Osteoblast (primary cell): ENCODE results near the gene NDUFS3. TPM values are rescaled to one million over a fixed set of nuclear protein-coding genes. Genes with fewer than 3 reads are reported as not detected.

Source experiments
- DNase-seq: peaks from one replicate; pipeline ENCODE4 v3.0.0; 2011; ENCODE audit warnings: low spot score, mixed read lengths; ENCODE audit not compliant: insufficient read length; ENCODE audit errors: missing footprints
- H2AFZ ChIP-seq: 2 replicates; pipeline ENCODE4 v1.6.0; 2011; ENCODE audit warnings: mild to moderate bottlenecking, low read length
- H3K27ac ChIP-seq: 2 replicates; pipeline ENCODE4 v1.5.1; 2011; ENCODE audit warnings: mild to moderate bottlenecking, low read depth, low read length, moderate library complexity
- H3K27me3 ChIP-seq: 2 replicates; pipeline ENCODE4 v1.6.0; 2012; ENCODE audit warnings: mild to moderate bottlenecking, control low read depth, inconsistent platforms, low read length, moderate library complexity; ENCODE audit not compliant: insufficient read depth
- H3K36me3 ChIP-seq: 2 replicates; pipeline ENCODE4 v1.5.1; 2011; ENCODE audit warnings: mild to moderate bottlenecking, low read length, control low read depth, moderate library complexity; ENCODE audit not compliant: insufficient read depth
- H3K4me1 ChIP-seq: 2 replicates; pipeline ENCODE4 v1.5.1; 2011; ENCODE audit warnings: mild to moderate bottlenecking, low read length, control low read depth, moderate library complexity; ENCODE audit not compliant: insufficient read depth
- H3K4me2 ChIP-seq: 2 replicates; pipeline ENCODE4 v1.6.0; 2011; ENCODE audit warnings: mild to moderate bottlenecking, low read length; ENCODE audit not compliant: insufficient read depth
- H3K4me3 ChIP-seq: fragments of 200-600 bp; sonication (generic); 3 replicates; pipeline ENCODE4 v1.5.1; 2012; ENCODE audit warnings: mild to moderate bottlenecking, low read length, inconsistent platforms; ENCODE audit not compliant: insufficient read depth
- H3K79me2 ChIP-seq: 2 replicates; pipeline ENCODE4 v1.6.0; 2012; ENCODE audit warnings: mild to moderate bottlenecking, low read length, control low read depth, inconsistent platforms; ENCODE audit not compliant: insufficient read depth
- H3K9me3 ChIP-seq: 2 replicates; pipeline ENCODE4 v1.5.1; 2011; ENCODE audit warnings: low read depth, low read length, control low read depth
- H4K20me1 ChIP-seq: 2 replicates; pipeline ENCODE4 v1.6.0; 2012; ENCODE audit warnings: mild to moderate bottlenecking, low read length, control low read depth; ENCODE audit not compliant: insufficient read depth
- CTCF ChIP-seq: IDR thresholded peaks from 2 replicates; pipeline ENCODE4 v1.5.1; 2011; ENCODE audit warnings: mild to moderate bottlenecking, low read depth, low read length, moderate library complexity; ENCODE audit errors: extremely low read depth
- total RNA-seq: library from RNA; depleted of rRNA; stranded (reverse); fragments of >200 nt; gene quantifications from 2 replicates; pipeline ENCODE4 v1.2.3, GENCODE V29; 2012

Gene NDUFS3
- total RNA-seq, 1 donor: 55.0 TPM

GRCh38 chr11:47532597-47533213 is 46.2 kb upstream of the NDUFS3 start:
- Histone ChIP-seq H3K4me2 (peak overlapping the region; percentile 59), H3K27ac (peak overlapping the region; percentile 77)
- peak; percentile 29 for DNase-seq

GRCh38 chr11:47533690-47534151 is 45.2 kb upstream of the NDUFS3 start:
- TF ChIP-seq CTCF: no peak
- Histone ChIP-seq H3K9me3 (no peaks in the 10 kb centered on the region), H3K4me3 (no peak overlapping the region), H3K27me3 (no peaks in the 10 kb centered on the region), H3K79me2 (peaks cover 97% of the 10 kb centered on the region), H3K4me2 (peak overlapping the region; percentile 36), H3K4me1 (peaks cover 34% of the 10 kb centered on the region), H2AFZ (no peak overlapping the region), H3K36me3 (peaks cover 4% of the 10 kb centered on the region), H3K27ac (peak overlapping the region; percentile 77), H4K20me1 (peaks cover 56% of the 10 kb centered on the region)
- DNase-seq: peak; percentile 73

More at GRCh38 chr11:47532597-47533213, 46.2 kb upstream of the NDUFS3 start:
- no peaks in the 10 kb centered on the region for H3K27me3 ChIP-seq
- peaks cover 51% of the 10 kb centered on the region for H4K20me1 ChIP-seq
- H3K79me2 ChIP-seq: peaks cover 98% of the 10 kb centered on the region
- peaks cover 4% of the 10 kb centered on the region for H3K36me3 ChIP-seq
- TF ChIP-seq CTCF: no peak
- H3K9me3 ChIP-seq: no peaks in the 10 kb centered on the region
- H3K4me3 ChIP-seq: peak overlapping the region; percentile 4
- H3K4me1 ChIP-seq: peaks cover 32% of the 10 kb centered on the region
- H2AFZ ChIP-seq: no peak overlapping the region

- peaks cover 97% of the 10 kb centered on the region for H3K79me2 ChIP-seq
- H4K20me1 ChIP-seq: peaks cover 60% of the 10 kb centered on the region
- no peak for DNase-seq
- no peak for TF ChIP-seq CTCF
- peak overlapping the region; percentile 77 for H3K27ac ChIP-seq
- H3K4me3 ChIP-seq: no peak overlapping the region
- no peak overlapping the region for H3K4me2 ChIP-seq
- H3K27me3 ChIP-seq: no peaks in the 10 kb centered on the region
- peaks cover 44% of the 10 kb centered on the region for H3K4me1 ChIP-seq
- H2AFZ ChIP-seq: no peak overlapping the region
- H3K36me3 ChIP-seq: peaks cover 4% of the 10 kb centered on the region
- H3K9me3 ChIP-seq: no peaks in the 10 kb centered on the region
These were observed 44.1 kb upstream of the NDUFS3 start for GRCh38 chr11:47534704-47535251.

GRCh38 chr11:47536915-47537314 is 42.0 kb upstream of the NDUFS3 start:
- H3K9me3 ChIP-seq: no peaks in the 10 kb centered on the region
- H3K79me2 ChIP-seq: peaks cover 95% of the 10 kb centered on the region
- no peak overlapping the region for H3K4me3 ChIP-seq
- no peak for DNase-seq
- no peak overlapping the region for H2AFZ ChIP-seq
- no peak overlapping the region for H3K27ac ChIP-seq
- no peak for TF ChIP-seq CTCF
- H3K27me3 ChIP-seq: no peaks in the 10 kb centered on the region
- H3K4me2 ChIP-seq: no peak overlapping the region
- peaks cover 4% of the 10 kb centered on the region for H3K36me3 ChIP-seq
- H3K4me1 ChIP-seq: peaks cover 55% of the 10 kb centered on the region
- peaks cover 64% of the 10 kb centered on the region for H4K20me1 ChIP-seq
